ENCODE data around the gene PAQR6.

PAQR6 gene

GRCh38 chr1:156268336-156268735, 20.5 kb upstream of the PAQR6 start:
- no peak for DNase-seq (ENCODE audit: low read depth)
- no peak overlapping the region for H3K4me3 ChIP-seq (ENCODE audit: low read depth, low read length)

DNA sequence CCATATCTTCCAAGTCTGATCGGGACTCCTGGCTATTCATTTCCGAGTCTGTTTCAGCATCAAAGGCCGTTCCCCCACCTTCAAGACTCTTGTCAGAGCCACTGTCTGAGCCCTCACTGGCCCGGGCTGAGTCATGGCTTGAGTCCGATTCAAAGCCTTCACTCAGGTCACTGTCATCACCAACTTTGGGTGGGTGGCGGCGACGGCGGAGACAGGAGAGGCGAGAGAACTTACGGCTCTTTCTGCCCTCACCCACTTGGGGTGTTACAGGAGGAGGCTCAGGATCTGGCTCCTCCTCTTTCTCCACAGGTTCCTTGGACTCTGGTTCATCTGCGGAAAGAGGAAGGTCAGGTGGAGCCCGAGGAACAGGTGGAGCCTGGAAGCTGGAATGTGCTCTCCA, 18.2 kb upstream of the PAQR6 start:
- no peak overlapping the region for H3K4me3 ChIP-seq (ENCODE audit: low read depth, low read length)
- no peak for DNase-seq (ENCODE audit: low read depth)

- no peak for DNase-seq (ENCODE audit: low read depth)
Observed at GRCh38 chr1:156263288-156263655, 15.4 kb upstream of the PAQR6 start.

DNA sequence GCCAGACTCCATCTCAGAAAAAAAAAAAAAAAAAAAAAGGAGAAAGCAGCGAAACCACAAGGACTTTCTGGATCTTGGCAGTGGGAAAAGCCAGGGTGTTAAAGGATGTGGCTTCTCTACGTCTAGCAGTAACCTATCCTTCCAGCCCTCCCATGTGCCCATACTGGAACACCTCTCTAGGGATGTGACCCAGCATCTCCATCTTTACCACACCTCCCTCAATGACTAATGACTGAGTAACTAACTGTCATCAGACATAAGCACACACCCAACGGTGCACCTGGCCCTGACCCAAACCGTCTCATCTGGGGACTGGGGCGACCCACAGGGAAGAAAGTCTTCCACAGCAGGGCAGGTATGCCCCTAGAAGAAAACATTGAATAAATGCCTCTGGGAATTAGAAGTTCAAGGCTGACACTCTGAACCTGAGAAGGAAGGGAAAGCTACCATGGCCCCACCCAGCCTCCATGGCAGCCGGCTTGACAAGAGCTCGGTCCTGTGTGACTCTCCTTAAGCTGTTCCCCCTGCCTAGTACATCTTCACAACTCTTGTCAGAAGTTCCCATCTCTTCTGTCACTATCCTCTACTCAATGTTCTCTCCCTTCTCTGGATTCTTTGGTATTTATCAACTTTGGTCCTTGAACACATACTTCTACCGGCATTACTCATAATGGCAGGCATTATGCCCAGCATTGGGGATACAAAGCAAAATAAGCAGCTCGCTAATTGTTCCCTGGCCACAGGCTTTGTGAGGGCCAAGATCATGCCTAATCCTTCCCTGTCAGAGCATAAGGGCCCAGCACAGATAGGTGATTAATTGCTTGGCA, 14.8 kb upstream of the PAQR6 start:
- H3K4me3 ChIP-seq (ENCODE audit: low read depth, low read length) = no peak overlapping the region
- no peak for DNase-seq (ENCODE audit: low read depth)

More at GRCh38 chr1:156263288-156263655, 15.4 kb upstream of the PAQR6 start:
- no peak overlapping the region for H3K4me3 ChIP-seq (ENCODE audit: low read depth, low read length)

DNA sequence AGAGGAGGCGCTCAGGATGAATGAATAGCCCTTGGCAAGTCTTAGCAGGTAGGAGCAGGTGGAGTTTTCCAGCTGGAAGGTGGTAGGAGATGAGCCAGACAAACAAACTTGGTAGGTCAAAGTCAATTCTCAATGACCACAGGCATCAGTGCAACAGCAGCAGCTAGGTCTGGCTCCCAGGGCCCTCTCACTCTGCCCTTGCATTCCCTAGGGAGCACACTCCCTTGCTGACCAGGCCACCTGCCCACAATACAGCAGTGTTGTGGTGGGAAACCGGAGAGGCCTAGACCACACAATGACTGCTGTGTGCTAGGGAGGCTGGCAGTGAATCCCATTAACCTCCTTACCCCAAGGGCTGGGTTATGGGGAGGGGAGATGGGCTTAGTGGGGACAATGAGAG, 13.0 kb upstream of the PAQR6 start:
- no peak for DNase-seq (ENCODE audit: low read depth)
- no peak overlapping the region for H3K4me3 ChIP-seq (ENCODE audit: low read depth, low read length)

- no peak overlapping the region for H3K4me3 ChIP-seq (ENCODE audit: low read depth, low read length)
Observed at GRCh38 chr1:156259805-156260204, 11.9 kb upstream of the PAQR6 start.

GRCh38 chr1:156258859-156259258, 11.0 kb upstream of the PAQR6 start:
- no peak overlapping the region for H3K4me3 ChIP-seq (ENCODE audit: low read depth, low read length)
- no peak for DNase-seq (ENCODE audit: low read depth)

More at GRCh38 chr1:156259805-156260204, 11.9 kb upstream of the PAQR6 start:
- no peak for DNase-seq (ENCODE audit: low read depth)

GRCh38 chr1:156257711-156258110, 9.9 kb upstream of the PAQR6 start:
- no peak overlapping the region for H3K4me3 ChIP-seq (ENCODE audit: low read depth, low read length)
- DNase-seq (ENCODE audit: low read depth) = no peak

DNA sequence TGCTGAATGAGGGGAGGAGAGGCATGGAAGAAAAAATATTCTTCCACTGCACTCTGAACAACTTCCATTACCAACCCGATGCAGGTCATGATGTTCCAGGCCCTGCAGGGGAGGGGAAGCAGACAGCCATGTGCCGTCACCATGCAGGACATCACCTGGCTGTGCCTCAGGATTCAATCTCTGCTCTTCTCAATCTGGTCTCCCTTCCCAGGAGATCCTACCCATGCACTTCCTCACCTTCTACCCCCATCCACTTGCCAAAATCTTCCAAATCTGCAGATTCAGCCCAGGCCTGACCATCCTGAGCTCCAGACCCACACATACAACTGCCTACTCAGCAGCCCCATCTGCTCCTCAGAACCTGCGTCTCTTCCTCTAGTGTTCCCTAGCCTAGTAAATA, 5.8 kb upstream of the PAQR6 start:
- H3K4me3 ChIP-seq (ENCODE audit: low read depth, low read length) = no peak overlapping the region
- DNase-seq (ENCODE audit: low read depth) = no peak

- no peak for DNase-seq (ENCODE audit: low read depth)
- H3K4me3 ChIP-seq (ENCODE audit: low read depth, low read length) = no peak overlapping the region
Observed at GRCh38 chr1:156251527-156251926, 3.7 kb upstream of the PAQR6 start.

GRCh38 chr1:156249593-156249992, 1.7 kb upstream of the PAQR6 start:
- H3K4me3 ChIP-seq (ENCODE audit: low read depth, low read length) = no peak overlapping the region
- DNase-seq (ENCODE audit: low read depth) = no peak

DNA sequence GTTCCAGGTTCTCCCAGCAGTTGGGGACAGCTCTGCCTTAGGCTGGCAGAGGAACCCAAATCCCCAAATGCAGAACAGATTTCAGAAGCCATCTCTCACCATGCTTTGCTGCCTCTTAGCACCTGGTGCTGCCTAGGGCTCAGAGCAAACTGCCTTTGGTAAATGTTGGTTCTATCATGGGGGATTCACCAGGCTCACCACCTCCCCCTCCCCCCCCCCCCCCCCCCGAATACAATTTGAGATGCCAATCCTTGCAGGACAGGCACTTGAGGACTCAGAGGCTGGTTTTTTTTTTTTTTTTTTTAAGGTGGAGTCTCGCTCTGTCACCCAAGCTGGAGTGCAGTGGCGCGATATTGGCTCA, 447 bp upstream of the PAQR6 start:
- DNase-seq (ENCODE audit: low read depth) = no peak

DNA sequence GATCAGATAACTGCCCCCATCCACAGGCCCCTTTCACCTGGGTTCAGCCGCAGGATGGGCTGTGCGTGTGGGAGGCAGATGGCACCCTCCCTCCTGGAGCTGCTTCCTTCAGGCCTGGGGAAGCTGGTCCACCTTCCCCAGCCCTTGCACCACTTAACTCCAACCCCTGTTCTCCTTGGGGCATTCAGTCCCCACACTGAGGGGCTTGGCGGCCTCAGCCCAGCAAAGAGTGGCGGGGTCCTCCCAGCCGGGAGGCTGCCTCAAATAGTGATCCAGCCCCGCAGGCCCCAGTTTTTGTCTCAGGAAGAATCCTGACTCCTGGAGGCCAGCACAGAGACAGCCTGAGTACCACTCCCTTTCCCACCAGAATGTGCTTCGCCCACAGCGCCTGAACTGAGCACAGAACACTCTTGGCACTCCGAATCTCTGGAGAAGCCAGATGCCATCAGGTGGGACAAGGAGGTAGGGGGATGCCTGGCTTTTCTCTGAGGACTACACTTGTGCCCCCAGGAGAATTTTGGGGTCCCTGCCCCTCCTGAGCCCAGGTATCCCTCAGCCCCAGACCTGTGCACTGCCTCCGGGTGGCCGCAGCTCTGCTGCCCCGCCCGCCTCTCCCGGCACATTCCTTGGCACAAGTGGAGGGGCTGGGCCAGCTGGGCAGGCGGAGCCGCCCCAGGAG, 936 bp downstream of the PAQR6 start:
- H3K4me3 ChIP-seq (ENCODE audit: low read depth, low read length) = no peak overlapping the region
- no peak for DNase-seq (ENCODE audit: low read depth)

More for the DNA sequence above, 447 bp upstream of the PAQR6 start:
- H3K4me3 ChIP-seq (ENCODE audit: low read depth, low read length) = no peak overlapping the region

GRCh38 chr1:156246241-156246780, 1.5 kb downstream of the PAQR6 start:
- DNase-seq (ENCODE audit: low read depth) = no peak
- no peak overlapping the region for H3K4me3 ChIP-seq (ENCODE audit: low read depth, low read length)

- no peak for DNase-seq (ENCODE audit: low read depth)
Observed at GRCh38 chr1:156245451-156246232, 2.2 kb downstream of the PAQR6 start.

GRCh38 chr1:156244712-156245111, 3.1 kb downstream of the PAQR6 start:
- no peak for DNase-seq (ENCODE audit: low read depth)
- H3K4me3 ChIP-seq (ENCODE audit: low read depth, low read length) = no peak overlapping the region

More at GRCh38 chr1:156245451-156246232, 2.2 kb downstream of the PAQR6 start:
- peak overlapping the region; percentile 36 for H3K4me3 ChIP-seq (ENCODE audit: low read depth, low read length)

GRCh38 chr1:156244126-156244525, 3.7 kb downstream of the PAQR6 start:
- H3K4me3 ChIP-seq (ENCODE audit: low read depth, low read length) = no peak overlapping the region

GRCh38 chr1:156242738-156243137, 5.1 kb downstream of the PAQR6 start:
- H3K4me3 ChIP-seq (ENCODE audit: low read depth, low read length) = no peak overlapping the region
- DNase-seq (ENCODE audit: low read depth) = no peak

More at GRCh38 chr1:156244126-156244525, 3.7 kb downstream of the PAQR6 start:
- no peak for DNase-seq (ENCODE audit: low read depth)

- DNase-seq (ENCODE audit: low read depth) = no peak
- H3K4me3 ChIP-seq (ENCODE audit: low read depth, low read length) = no peak within 1 kb of the TSS
Observed at GRCh38 chr1:156241926-156242325, 5.9 kb downstream of the PAQR6 start, which contains the start of gene BGLAP. TSS of gene BGLAP (plus strand) at chr1:156242184. CDS start at chr1:156242232, 48 bp downstream.

GRCh38 chr1:156241311-156241811, 6.5 kb downstream of the PAQR6 start:
- H3K4me3 ChIP-seq (ENCODE audit: low read depth, low read length) = no peak overlapping the region
- no peak for DNase-seq (ENCODE audit: low read depth)
